Fibroblast of the aortic adventitia (primary cell): ENCODE measurements around the gene RHOT1. TPM values are rescaled to one million over a fixed set of nuclear protein-coding genes. Genes with fewer than 3 reads are reported as not detected.

ENCODE experiments used
- DNase-seq: peaks from one replicate; pipeline ENCODE4 v3.0.0-alpha.2; 2010; ENCODE audit warnings: low read depth
- H3K4me3 ChIP-seq: 2 replicates; pipeline ENCODE4 v1.5.1; 2011; ENCODE audit warnings: low read depth, mild to moderate bottlenecking, control low read depth, low read length, moderate library complexity
- total RNA-seq: library from RNA; depleted of rRNA; stranded (reverse); fragments of >200 nt; gene quantifications from 2 replicates; pipeline ENCODE4 v1.2.3, GENCODE V29; 2012; ENCODE audit warnings: low replicate concordance
- TF ChIP-seq, protein P1 (sequence below): IDR thresholded peaks from 2 replicates; pipeline ENCODE4 v1.5.1; 2011; ENCODE audit warnings: mild to moderate bottlenecking, low read length, control low read depth, inconsistent platforms; ENCODE audit not compliant: insufficient read depth

RHOT1 gene
- total RNA-seq, 1 donor = 50.5 TPM

DNA sequence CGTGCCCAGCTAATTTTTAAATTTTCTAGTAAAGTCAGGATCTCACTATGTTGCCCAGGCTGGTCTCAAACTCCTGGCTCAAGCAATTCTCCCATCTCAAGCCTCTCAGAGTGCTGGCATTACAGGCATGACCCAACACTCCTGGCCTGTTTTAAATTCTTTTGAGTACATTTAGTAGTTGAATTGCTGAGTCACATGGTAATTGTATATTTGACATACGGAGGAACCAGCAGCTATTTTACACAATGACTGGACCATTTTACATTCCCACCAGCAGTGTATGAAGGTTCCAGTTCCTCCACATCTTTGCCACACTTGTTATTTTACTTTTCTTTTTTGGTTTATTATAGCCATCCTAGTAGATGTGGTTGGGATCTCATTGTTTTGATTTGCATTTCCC is 43.6 kb downstream of the RHOT1 start:
- TF ChIP-seq, protein P1, sequence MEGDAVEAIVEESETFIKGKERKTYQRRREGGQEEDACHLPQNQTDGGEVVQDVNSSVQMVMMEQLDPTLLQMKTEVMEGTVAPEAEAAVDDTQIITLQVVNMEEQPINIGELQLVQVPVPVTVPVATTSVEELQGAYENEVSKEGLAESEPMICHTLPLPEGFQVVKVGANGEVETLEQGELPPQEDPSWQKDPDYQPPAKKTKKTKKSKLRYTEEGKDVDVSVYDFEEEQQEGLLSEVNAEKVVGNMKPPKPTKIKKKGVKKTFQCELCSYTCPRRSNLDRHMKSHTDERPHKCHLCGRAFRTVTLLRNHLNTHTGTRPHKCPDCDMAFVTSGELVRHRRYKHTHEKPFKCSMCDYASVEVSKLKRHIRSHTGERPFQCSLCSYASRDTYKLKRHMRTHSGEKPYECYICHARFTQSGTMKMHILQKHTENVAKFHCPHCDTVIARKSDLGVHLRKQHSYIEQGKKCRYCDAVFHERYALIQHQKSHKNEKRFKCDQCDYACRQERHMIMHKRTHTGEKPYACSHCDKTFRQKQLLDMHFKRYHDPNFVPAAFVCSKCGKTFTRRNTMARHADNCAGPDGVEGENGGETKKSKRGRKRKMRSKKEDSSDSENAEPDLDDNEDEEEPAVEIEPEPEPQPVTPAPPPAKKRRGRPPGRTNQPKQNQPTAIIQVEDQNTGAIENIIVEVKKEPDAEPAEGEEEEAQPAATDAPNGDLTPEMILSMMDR = no peak
- no peak for DNase-seq
- H3K4me3 ChIP-seq = no peak overlapping the region

GRCh38 chr17:32187271-32187670 is 45.0 kb downstream of the RHOT1 start:
- no peak overlapping the region for H3K4me3 ChIP-seq
- no peak for DNase-seq
- TF ChIP-seq, protein P1 = no peak

DNA sequence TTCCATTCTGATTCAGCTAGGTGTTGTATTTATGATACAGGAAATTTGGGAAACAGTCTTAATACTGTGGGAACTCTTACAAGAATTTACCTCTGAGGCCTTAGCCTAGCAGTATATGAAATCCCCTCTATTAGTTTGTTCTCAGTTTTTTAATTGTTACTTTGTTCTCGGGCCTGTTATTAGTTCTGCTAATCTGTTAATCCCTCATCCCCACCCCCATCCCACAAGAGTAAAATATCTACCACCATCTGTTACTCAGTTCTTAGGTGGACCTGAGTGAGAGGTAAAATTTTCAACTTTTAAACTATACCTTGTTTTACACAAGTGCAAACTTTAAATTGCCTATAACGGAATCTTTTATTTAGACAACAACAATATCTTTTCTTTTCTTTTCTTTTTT is 47.0 kb downstream of the RHOT1 start:
- no peak for DNase-seq
- TF ChIP-seq, protein P1 = no peak

DNA sequence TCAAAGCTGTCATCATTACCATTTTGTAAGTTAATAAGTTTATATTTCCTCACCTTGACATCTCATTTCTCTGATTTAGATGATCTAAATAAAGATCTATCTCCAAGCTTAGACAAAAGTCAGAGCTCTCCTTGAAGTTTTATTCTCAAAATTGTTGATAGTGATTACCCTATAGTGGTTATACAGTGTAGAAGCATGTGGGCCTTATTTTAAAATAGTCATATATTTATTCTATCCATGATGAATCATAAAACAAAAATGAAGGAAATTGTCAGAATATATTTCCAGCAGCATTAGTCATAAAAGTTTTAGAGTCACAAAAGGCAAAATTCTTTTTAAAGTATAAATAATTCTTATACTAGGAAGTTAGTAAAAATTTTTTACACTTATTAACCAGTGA is 49.0 kb downstream of the RHOT1 start:
- peak; percentile 53 for DNase-seq
- TF ChIP-seq, protein P1 = no peak
- no peak overlapping the region for H3K4me3 ChIP-seq

More for the DNA sequence above, 47.0 kb downstream of the RHOT1 start:
- no peak overlapping the region for H3K4me3 ChIP-seq

DNA sequence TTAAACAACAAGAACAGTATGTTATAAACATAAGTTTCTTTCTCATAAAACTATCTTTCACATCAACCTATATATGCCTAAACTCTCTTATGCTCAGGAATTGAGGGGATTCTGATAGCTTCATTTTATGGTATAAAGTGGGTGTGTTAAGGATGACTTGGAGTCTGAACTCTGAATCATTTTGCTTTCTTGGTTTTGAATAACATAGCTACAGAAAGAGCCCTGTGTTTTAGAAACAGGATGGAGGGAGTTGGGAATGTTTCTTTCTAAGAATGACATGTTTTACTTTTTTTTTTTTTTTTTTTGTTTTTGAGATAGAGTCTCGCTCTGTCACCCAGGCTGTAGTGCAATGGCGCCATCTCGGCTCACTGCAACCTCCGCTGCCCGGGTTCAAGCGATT is 50.1 kb downstream of the RHOT1 start:
- H3K4me3 ChIP-seq = no peak overlapping the region
- DNase-seq = peak; percentile 32
- TF ChIP-seq, protein P1 = no peak

DNA sequence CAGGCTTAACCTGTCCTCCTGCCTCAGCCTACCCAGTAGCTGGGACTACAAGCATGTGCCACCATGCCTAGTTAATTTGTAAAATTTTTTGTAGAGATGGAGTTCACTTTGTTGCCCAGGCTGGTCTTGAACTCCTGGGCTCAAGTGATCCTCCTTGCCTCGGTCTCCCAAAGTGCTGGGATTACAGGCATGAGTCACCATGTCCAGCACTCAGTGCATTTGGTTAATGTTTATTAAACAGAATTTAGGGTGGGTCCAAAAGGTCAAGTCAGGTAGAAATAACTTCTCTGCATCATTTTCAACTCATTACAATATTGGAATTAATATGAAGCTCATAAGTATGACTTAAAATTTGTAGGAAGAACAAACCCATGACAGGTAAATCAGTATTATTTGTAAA is 55.7 kb downstream of the RHOT1 start:
- TF ChIP-seq, protein P1 = no peak
- H3K4me3 ChIP-seq = no peak overlapping the region
- no peak for DNase-seq

- TF ChIP-seq, protein P1 = no peak
- H3K4me3 ChIP-seq = no peak overlapping the region
- DNase-seq = peak; percentile 45
These were observed 64.6 kb downstream of the RHOT1 start for GRCh38 chr17:32206861-32207260.
